Esophagus muscularis mucosa (tissue), 4 donors: ENCODE measurements around the gene DOCK7. TPM values are rescaled to one million over a fixed set of nuclear protein-coding genes. Genes with fewer than 3 reads are reported as not detected.

Source experiments
- DNase-seq: peaks from one replicate; pipeline ENCODE4 v3.0.0-alpha.2; 2017; ENCODE audit errors: extremely low spot score
- H3K27ac ChIP-seq, 4 donors: fragments of 200-600 bp; sonication (generic); replicated peaks in 1 of 4; 1 replicate in 3 of 4; 2 replicates in 1 of 4; pipeline ENCODE4 v1.5.1; 2016 to 2019; ENCODE audit warnings: mild to moderate bottlenecking in 1 of 4
- H3K27me3 ChIP-seq, 4 donors: fragments of 200-600 bp; sonication (generic); one replicate each; pipeline versions ENCODE4 v1.5.1 to v1.6.0; 2016 to 2019
- H3K36me3 ChIP-seq, 4 donors: fragments of 200-600 bp; sonication (generic); one replicate each; pipeline ENCODE4 v1.5.1; 2016 to 2019
- H3K4me1 ChIP-seq, 4 donors: fragments of 200-600 bp; sonication (generic); one replicate each; pipeline ENCODE4 v1.5.1; 2016 to 2019
- H3K4me3 ChIP-seq, 4 donors: fragments of 200-600 bp; sonication (generic); 1 replicate in 2 of 4; 2 replicates in 2 of 4; pipeline ENCODE4 v1.5.1; 2016 to 2019; ENCODE audit warnings: mild to moderate bottlenecking in 4 of 4, moderate library complexity in 1 of 4
- H3K9me3 ChIP-seq, 4 donors: fragments of 200-600 bp; sonication (generic); 1 replicate in 3 of 4; 2 replicates in 1 of 4; pipeline ENCODE4 v1.5.1; 2016 to 2019
- CTCF ChIP-seq, 3 experiments: fragments of 200-600 bp in 2 of 3; fragments of 450-650 bp in 1 of 3; sonication (generic) in 2 of 3; IDR thresholded peaks; one replicate each; pipeline ENCODE4 v1.5.1; 2017 to 2019; ENCODE audit warnings: antibody characterized with exemption in 3 of 3, mild to moderate bottlenecking in 2 of 3, moderate library complexity in 1 of 3
- EP300 ChIP-seq: sonication (generic); formaldehyde crosslinking; IDR thresholded peaks from one replicate; pipeline ENCODE4 v1.6.1; 2017; ENCODE audit warnings: antibody characterized with exemption
- POLR2A ChIP-seq: fragments of 450-650 bp; IDR thresholded peaks from one replicate; pipeline ENCODE4 v1.6.1; 2017; ENCODE audit warnings: antibody characterized with exemption, moderate library complexity, mild to moderate bottlenecking, low read depth
- POLR2AphosphoS5 ChIP-seq, 2 donors: sonication (generic); formaldehyde crosslinking; IDR thresholded peaks; one replicate each; pipeline ENCODE4 v1.6.1; 2017; ENCODE audit warnings: antibody characterized with exemption in 2 of 2
- WGBS: methylation state at CpG from one replicate; pipeline ENCODE4 v1.1.5; 2018; 5-methylcytosine and 5-hydroxymethylcytosine counted together
- intact Hi-C: fragments of 100-400 bp; cut with DNase I; formaldehyde crosslinking; loops from one replicate; pipeline ENCODE4 v1.15.1; 2023
- total RNA-seq, 4 donors: library from RNA; depleted of rRNA; stranded (reverse); fragments of >200 nt; gene quantifications; one replicate each; pipeline versions ENCODE4 v1.1.0 to v1.2.1, GENCODE V29; 2016

The DOCK7 gene
- total RNA-seq, 4 donors from 2014 or later: 27.7 to 66.7 (median 30.5) TPM

GRCh38 chr1:62643283-62643682 lies 44.9 kb downstream of the DOCK7 start:
- Histone ChIP-seq H3K36me3 (peaks cover 0 to 43% (median 18%) of the 10 kb centered on the region in 4 donors), H3K9me3 (no peaks in the 10 kb centered on the region), H3K27ac (no peak overlapping the region), H3K4me3 (no peak overlapping the region), H3K27me3 (no peaks in the 10 kb centered on the region), H3K4me1 (no peaks in the 10 kb centered on the region)
- intact Hi-C loops: no loop called here
- 100% methylated on average over 1 of the region's 1 CpG for WGBS
- DNase-seq: no peak
- TF ChIP-seq POLR2A (no peak), CTCF (IDR thresholded peaks at IDR 0.05) (no peak), EP300 (no peak), POLR2AphosphoS5 (IDR thresholded peaks at IDR 0.05) (no peak)

- TF ChIP-seq EP300: no peak
- no peak for TF ChIP-seq CTCF (IDR thresholded peaks at IDR 0.05)
- TF ChIP-seq POLR2AphosphoS5 (IDR thresholded peaks at IDR 0.05): no peak
- no peak for TF ChIP-seq POLR2A
- Histone ChIP-seq H3K27me3 (no peaks in the 10 kb centered on the region), H3K4me1 (no peaks in the 10 kb centered on the region), H3K36me3 (peaks cover 0 to 58% (median 27%) of the 10 kb centered on the region in 4 donors), H3K27ac (no peak overlapping the region), H3K4me3 (no peak overlapping the region), H3K9me3 (peaks cover 0 to 7% (median 0%) of the 10 kb centered on the region in 4 donors)
- 91% methylated on average over 6 of the region's 6 CpGs for WGBS
- no peak for DNase-seq
- intact Hi-C loops: no loop called here
Measured at GRCh38 chr1:62637392-62638105, 50.6 kb downstream of the DOCK7 start.

GRCh38 chr1:62628506-62628905 lies 59.7 kb downstream of the DOCK7 start:
- peaks cover 0 to 4% (median 0%) of the 10 kb centered on the region in 4 donors for H3K4me1 ChIP-seq
- H3K4me3 ChIP-seq: no peak overlapping the region
- intact Hi-C loops: no loop called here
- 85% methylated on average over 1 of the region's 1 CpG for WGBS
- H3K27me3 ChIP-seq: no peaks in the 10 kb centered on the region
- DNase-seq: no peak
- no peak overlapping the region for H3K27ac ChIP-seq
- H3K9me3 ChIP-seq: peaks cover 0 to 4% (median 0%) of the 10 kb centered on the region in 4 donors
- H3K36me3 ChIP-seq: peaks cover 0 to 53% (median 35%) of the 10 kb centered on the region in 4 donors
- TF ChIP-seq POLR2AphosphoS5 (IDR thresholded peaks at IDR 0.05) (no peak), EP300 (no peak), CTCF (IDR thresholded peaks at IDR 0.05) (no peak), POLR2A (no peak)

- intact Hi-C loops: no loop called here
- H3K4me3 ChIP-seq: no peak overlapping the region
- peaks cover 0 to 9% (median 2%) of the 10 kb centered on the region in 4 donors for H3K4me1 ChIP-seq
- DNase-seq: no peak
- H3K36me3 ChIP-seq: peaks cover 0 to 22% (median 10%) of the 10 kb centered on the region in 4 donors
- no peak overlapping the region for H3K27ac ChIP-seq
- H3K9me3 ChIP-seq: no peaks in the 10 kb centered on the region
- WGBS: 83% methylated on average over 1 of the region's 1 CpG
- no peak for TF ChIP-seq EP300
- TF ChIP-seq POLR2A: no peak
- TF ChIP-seq POLR2AphosphoS5 (IDR thresholded peaks at IDR 0.05): no peak
- no peak for TF ChIP-seq CTCF (IDR thresholded peaks at IDR 0.05)
- H3K27me3 ChIP-seq: no peaks in the 10 kb centered on the region
Measured at GRCh38 chr1:62625415-62625814, 62.8 kb downstream of the DOCK7 start.
